NCI-H82 treated with DMSO at 0.1 percent for 48 hours (cell line): ENCODE data around the gene CACHD1.
A peak's percentile ranks its signal among the peaks of the same experiment; 100 is the strongest.

ENCODE experiments used
- DNase-seq: peaks from one replicate; lab custom pipeline; 2025; ENCODE audit not compliant: unreplicated experiment; lab: John Stamatoyannopoulos, UW

The CACHD1 gene

DNA sequence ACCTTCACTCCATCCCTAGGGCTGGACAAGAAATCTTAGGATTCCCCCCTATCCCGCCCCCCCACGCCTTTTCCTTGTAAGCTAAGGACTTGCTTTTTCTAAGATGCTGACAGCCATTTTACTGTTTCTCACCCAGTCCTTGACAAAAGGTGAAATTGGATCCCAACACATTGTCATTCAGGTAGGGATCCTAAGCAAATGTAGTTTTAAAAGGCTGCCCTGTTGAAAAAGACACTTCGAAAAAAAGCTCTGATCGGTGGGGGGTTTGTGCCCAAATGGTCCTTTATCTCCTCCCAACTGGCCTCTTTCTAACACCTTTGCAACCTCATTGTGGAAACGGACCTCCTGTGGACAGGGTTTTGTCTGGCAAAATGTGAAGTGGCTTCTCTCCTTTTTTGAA lies 2.9 kb downstream of the CACHD1 start:
- no peak for DNase-seq

DNA sequence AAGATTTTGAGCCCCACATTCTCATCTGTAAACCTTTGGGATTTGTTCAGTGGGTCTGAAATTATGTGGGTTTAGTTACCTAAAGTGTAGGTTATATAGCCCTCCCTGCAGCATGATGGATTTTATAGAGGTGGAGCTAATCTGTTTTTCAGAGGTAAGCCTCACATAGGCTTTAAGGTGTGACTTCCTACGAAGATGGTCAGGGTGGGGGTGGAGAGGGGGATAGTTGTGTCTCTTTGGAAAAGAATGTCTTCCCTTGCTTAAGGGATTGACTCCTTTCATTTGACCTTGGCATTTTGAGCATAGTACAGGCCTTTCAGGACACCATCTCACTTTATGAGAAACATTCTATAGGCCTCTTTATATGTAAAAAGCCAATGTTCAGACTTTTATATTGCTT lies 3.4 kb downstream of the CACHD1 start:
- no peak for DNase-seq

DNA sequence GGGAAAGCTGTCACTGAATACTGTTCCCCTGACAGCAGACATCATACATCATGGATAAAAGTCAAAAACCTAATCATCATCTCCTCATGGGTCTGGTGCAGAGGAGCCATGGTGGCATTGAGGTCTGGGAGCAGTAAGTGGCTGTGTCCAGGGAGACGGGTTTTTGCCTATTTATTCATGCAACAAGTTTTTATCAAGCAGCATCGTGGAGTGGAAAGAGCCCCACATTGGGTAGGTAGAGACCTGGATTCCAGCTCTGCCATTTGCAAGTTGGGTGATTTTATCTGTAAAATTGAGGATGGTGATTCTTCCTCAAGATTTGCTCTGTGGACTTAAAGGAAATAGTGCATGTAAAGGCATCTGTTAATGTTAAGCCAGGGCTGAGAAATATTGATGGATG lies 4.2 kb downstream of the CACHD1 start:
- no peak for DNase-seq

DNA sequence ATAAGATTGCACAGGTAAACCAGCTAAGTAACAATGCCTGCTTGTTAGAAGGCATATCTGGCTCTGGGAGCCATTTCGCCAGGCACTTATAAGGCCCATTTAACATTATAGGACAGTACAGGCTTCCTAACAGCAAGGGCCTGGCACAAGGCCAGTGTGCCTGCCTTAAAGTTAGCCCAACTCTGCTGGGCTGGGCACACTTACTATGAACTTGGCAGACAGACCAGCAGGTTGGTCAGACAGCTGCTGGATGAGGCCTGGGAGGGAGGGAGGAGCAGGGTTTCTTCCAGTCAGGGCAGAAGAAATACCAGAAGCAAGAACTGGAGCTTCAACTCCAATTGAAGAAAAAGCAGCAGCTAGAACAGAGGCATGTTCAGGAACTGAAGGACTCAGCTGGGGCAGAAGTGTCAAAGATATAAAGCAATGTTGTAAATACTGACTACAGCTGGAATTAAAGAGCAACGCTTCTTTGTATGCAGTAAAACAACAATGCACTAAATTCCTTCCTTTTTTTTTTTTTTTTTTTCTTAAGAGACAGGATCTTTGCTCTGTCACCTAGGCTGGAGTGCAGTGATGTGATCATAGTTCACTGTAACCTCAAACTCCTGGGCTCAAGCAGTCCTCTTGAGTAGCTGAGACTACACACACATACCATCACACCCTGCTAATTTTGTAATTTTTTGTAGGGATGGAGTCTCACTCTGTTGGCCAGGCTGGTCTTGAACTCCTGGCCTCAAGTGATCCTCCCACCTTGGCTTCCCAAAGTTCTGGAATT lies 4.9 kb downstream of the CACHD1 start:
- no peak for DNase-seq

DNA sequence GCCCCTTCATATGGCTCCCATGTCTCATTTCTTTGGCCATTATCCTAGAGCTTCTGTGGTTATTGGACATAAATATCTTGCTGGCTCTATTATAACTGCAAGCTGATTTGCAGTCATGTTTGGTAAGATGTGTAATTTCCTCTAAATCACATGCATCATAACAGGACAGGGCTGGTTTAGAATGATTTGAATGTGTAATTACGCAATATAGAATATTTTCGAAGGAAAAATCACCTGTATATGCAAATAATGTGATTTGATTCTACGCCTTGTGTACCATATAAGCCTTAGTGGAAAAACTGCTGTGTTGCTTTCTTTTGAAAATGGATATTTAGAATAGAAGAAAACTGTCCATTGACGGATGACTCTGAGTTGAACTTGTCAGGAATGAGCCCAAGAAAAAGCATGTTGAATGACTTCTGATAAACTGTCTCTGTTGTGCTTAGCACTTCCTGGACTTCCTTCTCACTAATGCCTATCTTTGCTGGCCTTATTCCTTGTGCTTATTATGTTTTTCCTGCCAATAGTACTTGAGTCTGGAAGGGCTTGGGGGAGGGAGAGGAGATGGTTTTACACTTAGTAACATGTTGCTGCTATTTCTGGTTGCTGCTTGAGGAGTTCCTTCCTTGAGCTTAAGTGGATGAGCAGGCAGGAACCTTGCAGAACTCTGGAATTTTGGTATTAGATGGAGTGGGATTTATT lies 6.5 kb downstream of the CACHD1 start:
- no peak for DNase-seq

DNA sequence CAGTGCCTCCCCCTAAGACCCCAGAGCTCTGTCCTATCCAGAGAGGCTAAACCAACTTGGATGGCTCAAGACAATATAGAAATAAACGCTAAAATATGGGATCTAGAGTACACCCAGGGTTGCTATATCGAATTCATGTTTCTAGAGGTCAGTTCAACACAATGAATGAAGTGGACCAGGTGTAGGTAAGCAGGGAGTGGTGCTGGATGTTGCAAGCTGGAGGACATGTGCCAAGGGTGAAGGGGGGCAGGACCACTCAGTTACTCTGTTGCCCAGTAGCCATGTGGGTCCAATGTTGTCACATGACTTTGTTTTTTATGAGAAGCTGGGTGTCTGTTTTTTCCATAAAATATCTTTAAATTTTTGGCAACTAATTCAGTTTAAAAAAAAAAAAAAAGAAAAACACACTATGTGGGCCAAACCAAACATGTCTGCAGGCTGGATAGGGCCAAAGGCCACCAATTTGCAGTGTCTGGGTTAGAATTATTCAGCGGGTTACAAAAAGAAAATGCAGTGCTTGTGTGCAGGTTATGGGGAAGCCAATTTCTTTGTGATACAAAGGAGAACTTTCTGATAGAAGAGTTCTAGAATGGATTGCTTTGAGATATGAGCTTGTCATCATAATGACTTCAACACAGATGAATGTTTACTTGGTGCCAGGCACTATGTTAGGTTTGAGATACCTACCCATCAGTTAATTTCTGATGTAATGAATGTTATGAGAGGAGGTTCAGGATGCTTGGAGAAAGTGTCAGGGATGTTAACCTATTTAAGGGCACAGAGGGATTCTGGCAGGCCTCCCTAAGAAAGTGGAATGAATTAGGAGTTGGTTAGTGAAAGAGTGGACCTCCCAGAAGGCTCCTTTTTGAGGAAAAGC lies 8.9 kb downstream of the CACHD1 start:
- no peak for DNase-seq

DNA sequence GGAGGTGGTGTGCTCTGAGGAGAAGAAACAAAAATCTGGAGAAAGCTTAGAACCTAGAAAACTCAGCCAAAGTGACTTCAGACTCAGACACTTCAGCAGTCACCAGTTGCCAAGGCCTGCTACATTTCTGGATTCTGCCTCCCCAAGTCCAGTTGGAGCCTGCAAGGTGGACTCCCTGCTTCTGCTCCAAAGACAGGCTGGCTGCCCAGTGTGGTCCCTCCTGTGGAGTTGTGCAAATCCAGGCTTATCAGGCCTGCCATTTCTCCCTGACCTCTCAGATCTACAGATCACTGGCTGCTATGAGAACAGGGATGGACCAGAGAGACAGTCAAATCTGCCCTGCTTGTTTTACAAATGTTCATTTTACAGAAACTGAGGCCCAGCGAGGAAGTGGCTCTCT lies 9.9 kb downstream of the CACHD1 start:
- no peak for DNase-seq

DNA sequence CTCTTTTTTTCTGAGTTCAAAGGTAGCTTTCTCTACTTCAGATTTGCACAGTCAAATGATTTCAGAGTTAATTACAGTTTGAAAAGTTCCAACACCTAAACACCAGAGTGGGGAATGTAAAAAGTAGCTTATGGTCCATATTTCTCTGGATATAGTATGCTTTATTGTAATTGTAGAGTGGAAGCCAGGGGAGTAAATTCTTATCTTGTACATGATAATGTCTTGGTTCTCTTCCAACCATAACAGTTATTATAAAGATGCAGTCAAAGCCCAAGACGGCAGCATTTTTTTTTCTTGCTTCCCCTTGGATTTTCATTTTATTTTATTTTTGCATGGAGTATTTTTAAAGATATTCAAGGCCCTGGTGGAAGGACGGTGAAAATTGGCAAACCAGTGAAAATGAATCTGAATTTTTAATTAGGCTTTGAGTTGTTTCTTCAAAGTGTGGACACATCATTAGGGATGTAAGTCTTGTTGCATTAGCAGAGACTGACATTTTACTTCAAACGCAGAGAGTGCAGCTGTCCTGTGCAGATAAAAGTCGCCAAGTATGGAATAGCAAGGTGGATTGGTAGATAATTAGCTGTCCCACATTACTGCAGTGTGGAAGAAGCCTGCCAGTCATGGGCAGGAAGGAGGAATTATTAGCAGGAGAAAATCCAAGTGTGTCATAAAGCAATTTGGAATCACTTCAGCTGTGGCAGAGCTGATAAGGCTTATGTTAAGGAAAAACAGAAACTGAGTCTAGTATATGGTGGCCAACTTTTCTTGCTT lies 11.3 kb downstream of the CACHD1 start:
- DNase-seq, result no peak

DNA sequence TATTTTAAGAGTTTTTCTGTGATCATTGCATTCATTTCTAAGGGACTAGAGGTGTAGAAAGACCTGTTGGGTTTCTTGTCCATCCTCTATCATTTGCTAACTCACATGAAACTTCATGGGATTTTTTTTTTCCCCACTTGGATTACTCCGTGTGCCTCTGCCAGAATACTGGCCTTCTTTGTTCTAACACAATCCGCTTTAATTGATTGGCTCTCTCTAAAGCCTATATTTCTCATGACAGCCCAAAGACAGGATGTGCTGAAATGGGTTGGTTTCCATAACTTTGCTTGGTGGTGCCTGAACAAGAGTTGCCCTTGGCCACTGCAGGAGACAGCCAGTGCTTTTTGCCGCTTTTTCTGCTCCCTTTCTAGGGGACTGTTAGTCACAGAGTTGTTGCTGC lies 12.2 kb downstream of the CACHD1 start:
- no peak for DNase-seq

DNA sequence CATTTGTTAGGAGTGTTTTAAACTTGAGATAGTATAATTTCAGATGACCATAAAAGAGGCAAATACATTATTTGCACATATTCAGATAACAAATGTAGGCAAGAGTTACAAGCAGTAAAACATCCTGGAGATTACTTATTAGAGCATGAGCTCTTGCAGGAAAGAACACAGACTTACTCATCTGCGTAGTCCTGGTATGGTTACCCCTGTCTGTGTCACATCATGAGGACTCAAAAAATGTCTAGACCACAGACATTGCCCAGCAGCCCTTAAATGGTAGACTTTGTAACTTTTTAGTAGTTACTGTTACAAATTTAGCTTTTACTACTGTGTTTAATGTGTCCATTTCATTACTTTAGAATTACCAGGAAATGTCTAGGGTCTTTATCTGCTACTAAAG lies 12.8 kb downstream of the CACHD1 start:
- DNase-seq, result no peak

DNA sequence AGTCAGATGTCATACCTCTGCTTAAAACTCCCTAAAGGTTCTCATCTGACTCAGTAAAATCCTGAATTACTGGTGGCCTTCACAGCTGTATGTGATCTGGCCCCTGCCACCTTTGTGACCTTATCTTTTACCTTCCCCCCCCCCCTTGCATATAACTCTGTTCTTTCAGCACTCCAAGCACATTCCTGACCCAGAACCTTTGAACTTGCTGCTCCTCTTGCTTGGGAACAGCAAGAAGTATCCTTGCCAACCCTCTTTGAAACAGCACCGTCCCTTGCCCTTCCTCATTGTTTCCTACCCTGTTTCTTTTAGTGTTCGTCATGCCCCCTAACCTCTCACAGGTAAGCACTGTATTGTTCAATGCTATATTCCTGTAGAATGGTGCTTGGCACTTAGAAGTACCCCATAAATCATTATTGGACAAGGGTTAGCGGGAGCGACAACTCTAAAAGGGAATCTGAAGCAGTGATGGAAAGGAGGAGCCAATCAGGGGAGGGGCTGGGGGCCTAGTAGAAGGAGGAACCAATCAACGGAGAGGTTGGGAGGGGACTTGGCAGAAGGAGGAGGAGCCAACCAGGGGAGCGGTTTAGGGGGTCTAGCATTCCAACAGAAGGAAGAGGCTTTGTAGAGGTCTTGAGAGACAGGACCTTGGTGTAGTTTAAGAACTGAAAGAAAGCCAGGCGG lies 13.9 kb downstream of the CACHD1 start:
- no peak for DNase-seq

DNA sequence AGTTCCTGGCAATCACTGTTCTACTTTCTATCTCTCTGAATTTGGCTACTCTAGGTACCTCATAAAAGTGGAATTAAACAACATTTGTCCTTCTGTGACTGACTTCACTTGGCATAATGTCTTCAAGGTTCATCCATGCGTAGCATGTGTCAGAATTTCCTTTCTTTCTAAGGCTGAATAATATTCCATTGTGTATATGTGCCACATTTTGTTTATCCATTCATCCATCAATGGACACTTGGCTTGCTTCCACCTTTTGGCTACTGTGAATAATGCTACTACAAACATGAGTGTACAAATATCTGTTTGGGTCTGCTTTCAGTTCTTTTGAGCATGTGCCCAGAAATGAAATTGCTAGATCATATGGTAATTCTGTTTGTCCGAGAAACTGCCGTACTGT lies 14.7 kb downstream of the CACHD1 start:
- no peak for DNase-seq

DNA sequence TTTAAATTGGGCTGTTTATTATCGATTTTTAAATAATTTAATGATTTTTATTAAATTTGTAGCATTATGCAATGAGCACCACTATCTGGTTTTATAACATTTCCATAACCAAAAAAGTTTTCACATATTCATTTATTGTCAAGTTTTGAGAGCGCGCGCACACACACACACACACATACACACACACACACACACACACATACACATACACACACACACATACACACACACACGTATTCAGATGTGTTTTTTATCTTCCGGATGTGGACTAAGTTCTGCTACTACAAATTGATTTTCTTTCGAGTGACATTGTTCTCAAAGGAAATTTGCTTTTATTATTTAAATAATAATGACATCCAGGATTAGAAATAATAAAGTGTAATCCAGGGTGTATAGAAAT lies 16.3 kb downstream of the CACHD1 start:
- DNase-seq, result no peak

DNA sequence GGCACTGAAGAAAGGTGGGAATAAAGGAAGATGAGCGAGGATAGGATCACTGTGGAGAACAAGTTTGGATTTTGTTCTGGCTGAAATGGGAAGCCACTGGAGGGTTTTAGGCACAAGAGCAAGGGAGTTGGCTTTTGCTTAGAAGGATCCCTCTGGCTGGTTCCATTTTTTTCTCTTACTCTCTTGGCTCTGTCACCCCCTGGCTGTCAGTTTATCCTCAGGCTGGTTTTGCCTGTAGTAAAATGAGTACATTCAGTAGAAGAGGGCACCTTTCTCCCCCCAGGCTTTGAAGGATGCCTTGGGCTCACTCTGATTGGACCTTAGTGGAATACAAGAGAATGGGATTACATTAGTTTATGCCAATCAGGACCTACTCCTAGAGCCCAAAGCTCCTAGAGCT lies 17.1 kb downstream of the CACHD1 start:
- DNase-seq, result no peak

DNA sequence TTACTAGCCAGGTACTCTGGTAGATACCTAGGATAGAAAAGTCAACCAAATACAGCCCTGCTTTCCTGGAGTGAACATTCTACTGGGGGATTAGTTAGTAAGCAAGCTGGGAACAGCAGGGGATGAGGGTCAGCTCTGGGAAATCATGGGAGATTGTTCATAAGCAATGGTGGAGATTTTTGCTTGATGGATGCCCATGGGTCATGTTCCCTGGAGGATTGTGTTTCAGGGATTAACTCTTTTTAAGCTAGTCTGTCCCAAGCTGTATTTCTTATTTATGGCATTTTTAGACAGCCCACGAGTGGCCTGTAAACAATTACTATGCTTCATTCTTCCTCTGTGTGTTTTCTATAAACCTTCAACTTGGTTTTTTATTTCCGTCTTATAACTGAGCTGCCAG lies 18.9 kb downstream of the CACHD1 start:
- DNase-seq, result peak; percentile 48

DNA sequence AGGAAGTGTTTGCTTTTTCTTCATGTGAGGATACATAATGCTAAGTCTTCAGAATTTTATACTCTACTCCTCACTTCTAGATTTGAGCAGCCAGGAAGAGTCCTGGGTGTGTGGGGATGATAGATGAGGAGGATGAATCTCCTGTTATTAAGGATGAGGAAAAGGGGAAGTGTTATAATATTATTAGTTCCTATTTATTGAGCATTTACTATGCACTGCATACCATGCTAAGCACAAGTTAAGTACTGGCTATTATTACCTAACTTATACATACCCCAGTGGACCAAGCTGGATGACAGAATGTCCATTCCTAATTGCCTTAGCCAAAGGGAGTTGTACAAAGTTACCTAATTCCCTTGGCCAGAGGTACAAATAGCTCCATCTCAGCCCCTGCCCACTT lies 19.8 kb downstream of the CACHD1 start:
- DNase-seq, result no peak

DNA sequence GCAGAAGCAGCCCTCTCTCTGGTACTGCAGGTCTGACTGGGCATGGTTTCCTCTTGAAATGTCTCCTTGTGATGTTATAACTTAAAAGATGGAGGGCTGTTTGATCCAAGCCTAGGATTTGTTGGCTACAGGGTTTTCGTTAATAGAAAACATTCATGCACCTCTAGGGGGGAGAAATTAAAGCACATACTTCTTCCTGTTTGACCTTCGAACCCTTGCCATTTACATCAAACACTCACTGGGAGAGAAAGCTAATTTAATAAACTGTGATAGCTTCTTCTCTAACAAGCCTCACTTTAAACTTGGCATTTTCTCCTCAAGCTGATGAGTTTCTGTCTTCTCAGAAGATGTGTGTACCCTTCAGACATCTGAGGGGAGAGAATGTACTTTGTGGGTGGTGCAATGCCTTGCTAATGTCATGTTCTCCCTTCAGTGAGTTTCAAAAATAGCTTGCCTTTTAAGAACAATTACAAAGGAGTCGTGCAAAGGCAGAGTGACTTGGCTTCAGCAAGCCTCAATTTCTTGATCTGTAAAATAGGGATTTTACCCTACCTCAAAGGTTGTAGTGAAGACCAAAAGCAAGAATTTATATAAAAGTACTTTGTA lies 20.4 kb downstream of the CACHD1 start:
- no peak for DNase-seq

DNA sequence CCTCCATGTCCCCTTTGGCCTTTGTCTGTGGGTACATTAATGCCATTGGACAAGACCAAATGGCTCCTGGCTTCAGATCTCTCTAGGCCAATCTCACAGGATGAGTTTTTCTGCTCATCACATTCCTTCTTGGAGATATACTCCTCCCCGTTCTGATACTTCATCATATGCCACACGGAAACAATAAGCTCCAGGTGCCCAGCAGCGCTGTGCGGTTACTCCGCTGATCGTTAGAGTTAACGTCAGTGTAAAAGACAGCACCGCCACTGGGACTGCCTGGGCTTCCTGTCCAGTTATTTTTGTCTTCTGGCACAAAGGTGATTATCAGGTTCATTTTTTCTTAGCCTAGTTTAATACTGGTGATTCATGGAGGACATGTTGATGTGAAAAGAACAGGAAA lies 22.5 kb downstream of the CACHD1 start:
- DNase-seq, result no peak

DNA sequence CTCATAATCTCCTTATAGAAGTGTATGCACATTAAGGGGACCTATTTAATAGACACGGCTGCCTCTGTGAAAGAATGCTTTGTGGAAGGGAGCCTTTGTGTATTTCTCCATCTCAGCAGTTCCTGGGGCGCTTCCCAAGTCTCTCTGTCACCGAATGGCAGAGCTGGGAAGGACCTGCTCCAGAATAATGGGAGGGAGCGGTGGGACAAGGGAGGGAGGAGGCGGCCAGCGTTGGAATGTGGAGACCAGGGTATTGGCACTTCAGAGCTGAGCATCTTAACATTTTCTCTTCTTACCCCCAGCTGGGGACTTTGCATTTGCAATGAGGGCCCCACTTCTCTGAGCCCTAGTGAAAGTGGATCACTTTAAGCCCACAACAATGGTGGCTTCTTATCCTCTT lies 23.9 kb downstream of the CACHD1 start:
- DNase-seq, result peak; percentile 66

DNA sequence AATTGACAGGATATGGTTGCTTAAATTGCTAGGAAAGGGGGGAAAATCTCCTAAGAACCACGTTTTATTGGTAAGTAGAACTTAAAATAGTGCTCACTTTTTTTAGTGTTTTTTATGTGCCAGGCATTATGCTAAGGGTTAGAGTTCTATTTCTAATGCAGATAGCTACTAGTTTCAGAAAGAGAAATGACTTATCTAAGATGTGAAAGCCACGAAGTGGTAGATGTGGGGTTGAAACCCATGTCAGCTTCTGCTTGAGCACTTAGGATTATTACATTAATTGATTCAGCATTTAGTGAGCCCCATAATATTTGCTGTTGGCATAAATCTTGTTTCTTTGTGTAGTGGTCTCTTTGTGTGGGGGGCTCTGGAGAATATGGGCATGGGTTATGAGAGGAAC lies 24.7 kb downstream of the CACHD1 start:
- no peak for DNase-seq
